HG03469 (cell line): Measurements from ENCODE around the gene SMYD3.

Experiments
- ATAC-seq: cut with Tn5 transposase; IDR thresholded peaks from one replicate; pipeline ENCODE4 v1.9.1; 2021; ENCODE audit warnings: mild to moderate bottlenecking, moderate library complexity, moderate number of reproducible peaks; ENCODE audit not compliant: unreplicated experiment

Gene SMYD3

DNA sequence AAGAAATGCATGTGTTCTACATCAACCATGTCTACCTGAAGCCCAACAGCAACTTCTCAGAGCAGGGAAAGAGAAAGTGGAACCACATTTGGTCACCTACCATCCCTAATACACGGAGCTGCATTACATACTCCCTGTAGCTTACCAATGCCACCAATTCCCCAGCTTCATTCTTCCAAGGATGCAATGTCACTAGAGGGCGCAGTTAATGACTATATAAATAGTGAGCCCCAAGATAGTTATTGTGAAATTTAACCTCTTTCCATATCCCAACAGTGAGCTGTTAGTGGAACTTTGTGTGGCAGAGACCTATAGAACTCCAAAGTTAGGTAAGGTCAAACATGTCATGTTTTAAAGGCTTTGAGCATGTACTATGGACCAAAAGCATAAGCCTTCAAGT is 618.3 kb downstream of the SMYD3 start:
- no peak for ATAC-seq

DNA sequence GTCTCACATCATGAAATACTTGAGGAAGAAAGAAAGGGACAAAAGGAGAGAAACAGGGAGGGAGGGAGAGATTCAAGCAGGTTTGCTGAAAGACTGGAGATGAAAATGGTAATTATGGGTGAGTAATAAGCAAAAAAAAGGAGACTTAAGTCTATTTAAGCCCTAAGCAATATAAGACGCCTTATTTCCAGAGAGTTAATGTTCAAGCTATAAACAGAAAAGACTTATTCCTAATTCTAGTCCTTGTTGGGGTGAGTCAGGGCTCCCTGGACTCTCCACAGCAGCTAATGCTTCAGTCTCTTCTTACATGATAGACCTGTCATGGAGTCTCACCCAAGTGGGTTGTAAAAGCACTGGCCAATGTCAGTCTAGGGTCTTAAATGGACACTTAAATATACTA is 619.2 kb downstream of the SMYD3 start:
- ATAC-seq: no peak

DNA sequence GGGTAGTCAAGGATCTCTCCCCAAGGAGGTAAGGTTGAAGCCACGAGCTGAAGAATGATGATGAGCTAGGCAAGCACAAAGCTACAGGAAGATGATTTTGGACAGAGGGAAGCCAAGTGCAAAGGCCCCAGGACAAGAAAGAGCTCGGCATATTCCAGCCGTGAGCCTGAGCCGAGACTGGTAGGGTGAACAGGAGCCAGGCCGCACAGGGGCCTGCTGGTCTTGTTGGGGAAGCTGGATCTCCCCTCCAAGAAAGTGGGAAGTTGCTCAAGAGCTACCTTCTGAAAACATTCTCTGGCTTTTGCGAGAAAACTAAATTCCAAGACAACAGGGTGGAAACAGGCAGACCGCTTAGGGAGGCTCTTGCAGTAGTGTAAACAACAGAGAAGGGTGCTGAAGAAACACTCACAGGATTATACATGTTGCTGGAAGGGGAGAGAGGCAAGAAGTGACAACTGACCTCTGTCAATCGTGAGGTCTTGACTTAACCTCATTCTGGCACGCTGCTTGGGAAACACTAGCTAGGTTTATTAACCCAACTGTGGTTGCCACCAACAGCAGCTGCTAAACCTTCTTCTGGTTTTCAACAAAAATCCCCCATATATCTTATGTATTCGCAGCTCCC is 625.2 kb downstream of the SMYD3 start:
- no peak for ATAC-seq

- ATAC-seq: no peak
These were observed 626.2 kb downstream of the SMYD3 start for GRCh38 chr1:245880754-245881403.

GRCh38 chr1:245879091-245879490 is 628.0 kb downstream of the SMYD3 start:
- no peak for ATAC-seq

DNA sequence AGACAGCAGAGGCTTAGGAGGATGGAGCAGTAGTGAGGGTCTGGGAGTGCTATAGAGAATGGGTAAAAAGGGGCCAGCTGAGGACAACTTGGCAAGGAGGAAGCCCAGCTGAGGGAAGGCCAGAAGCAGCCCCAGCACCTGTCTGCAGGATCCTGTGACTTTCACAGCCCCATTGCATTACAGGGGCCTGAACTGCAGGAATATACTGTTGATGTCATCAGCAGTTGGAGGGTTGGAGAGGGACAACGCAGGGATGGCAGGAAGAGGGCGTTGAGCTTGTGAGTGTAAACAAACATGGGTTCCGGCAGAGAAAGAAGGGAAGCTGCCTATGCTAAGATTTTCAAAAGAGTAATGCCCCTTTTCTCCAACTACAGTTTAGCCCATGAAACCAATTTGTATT is 628.5 kb downstream of the SMYD3 start:
- no peak for ATAC-seq

DNA sequence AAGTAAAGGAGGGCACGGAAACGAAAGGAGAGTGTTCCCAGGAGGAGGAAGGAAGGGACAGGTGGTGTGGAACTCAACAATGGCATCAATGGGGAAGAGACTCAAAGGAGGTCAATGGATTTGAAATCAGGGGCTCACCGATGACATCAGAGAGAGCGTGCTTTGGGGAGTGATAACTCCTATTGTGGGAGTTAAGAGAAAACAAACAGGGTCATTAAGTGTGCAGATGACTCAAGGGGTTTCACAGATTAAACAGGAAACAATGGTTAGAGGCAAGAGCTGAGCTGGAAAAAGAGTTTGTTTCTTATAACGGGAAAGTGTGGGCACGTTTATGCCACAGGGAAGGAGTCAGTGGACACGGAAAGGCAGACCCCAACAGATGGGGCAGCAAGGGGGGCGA is 629.1 kb downstream of the SMYD3 start:
- ATAC-seq: no peak

GRCh38 chr1:245876586-245876985 is 630.5 kb downstream of the SMYD3 start:
- no peak for ATAC-seq

DNA sequence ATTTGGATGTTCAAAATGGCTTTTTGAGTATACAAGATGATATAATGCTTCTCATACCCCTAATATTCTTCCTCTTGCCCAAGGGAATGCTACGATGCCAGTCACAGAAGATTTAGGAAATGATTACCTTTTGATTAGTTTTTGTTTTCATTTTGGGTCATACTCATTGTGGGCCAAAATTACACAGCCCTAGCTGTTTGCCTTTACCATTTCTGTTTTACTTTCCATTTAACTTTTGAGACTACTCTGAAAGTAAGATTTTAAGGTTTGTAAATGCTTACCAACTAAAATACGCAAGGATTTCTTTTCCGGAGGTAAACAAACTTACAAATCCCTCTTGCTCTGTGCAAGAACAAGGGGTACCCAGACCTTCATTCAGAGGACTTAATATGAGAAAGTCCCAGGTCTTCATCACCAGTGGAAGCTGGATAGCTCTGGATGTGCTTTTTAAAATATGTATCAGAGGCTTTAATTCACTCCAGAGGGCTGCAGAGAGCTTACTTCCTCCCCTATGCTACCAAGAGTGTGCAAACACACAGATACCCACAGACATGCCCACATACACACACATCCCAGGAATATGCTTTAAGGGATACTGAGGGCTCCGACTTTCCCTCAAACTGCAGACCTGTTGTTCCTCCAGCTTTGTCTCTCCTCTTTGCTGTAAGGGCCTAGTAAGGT is 631.4 kb downstream of the SMYD3 start:
- ATAC-seq: no peak

GRCh38 chr1:245874942-245875580 is 632.0 kb downstream of the SMYD3 start:
- no peak for ATAC-seq

- no peak for ATAC-seq
These were observed 633.0 kb downstream of the SMYD3 start for GRCh38 chr1:245873883-245874671.

DNA sequence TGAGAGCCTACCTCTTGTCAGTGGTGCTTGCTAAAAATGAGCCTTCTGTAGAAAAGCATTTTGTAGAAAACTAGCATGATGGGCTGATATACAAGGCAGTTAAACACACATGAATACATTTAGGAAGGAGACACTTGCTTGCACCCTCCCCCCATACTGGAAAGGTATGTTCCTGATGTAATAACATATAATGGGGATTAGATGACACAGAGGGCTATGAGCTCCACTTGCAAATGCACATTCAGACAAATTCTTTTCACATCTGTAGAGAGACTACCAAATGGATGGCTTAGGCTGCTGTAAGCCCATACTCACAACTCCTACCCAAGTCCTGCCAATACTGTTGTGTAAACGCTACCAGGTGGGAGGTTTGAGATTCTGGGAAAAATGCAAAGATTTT is 634.0 kb downstream of the SMYD3 start:
- ATAC-seq: no peak

- no peak for ATAC-seq
These were observed 634.6 kb downstream of the SMYD3 start for GRCh38 chr1:245872475-245872874.

GRCh38 chr1:245871915-245872314 is 635.2 kb downstream of the SMYD3 start:
- ATAC-seq: no peak

- ATAC-seq: no peak
These were observed 635.9 kb downstream of the SMYD3 start for GRCh38 chr1:245871191-245871590.

- ATAC-seq: no peak
These were observed 636.4 kb downstream of the SMYD3 start for GRCh38 chr1:245870698-245871097.

DNA sequence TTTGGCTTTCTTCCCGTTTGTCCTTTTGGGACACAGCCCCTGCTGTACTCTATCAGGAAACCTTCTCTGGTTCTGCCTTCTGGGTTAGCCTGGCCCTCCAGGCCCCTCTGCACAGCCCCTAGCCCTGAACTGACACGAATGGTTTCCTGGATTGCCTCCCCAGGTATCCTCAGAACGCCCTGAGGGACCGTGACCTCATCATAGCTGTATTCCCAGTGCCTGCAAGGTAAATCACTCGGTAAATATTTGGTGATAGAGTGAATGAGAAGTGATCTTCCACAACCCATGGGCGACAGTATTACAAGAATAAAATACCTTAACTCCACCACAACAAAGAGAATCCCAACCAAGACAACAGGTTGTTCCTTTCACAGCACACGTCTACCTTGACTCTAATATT is 637.2 kb downstream of the SMYD3 start:
- no peak for ATAC-seq

GRCh38 chr1:245867738-245868137 is 639.3 kb downstream of the SMYD3 start:
- no peak for ATAC-seq

DNA sequence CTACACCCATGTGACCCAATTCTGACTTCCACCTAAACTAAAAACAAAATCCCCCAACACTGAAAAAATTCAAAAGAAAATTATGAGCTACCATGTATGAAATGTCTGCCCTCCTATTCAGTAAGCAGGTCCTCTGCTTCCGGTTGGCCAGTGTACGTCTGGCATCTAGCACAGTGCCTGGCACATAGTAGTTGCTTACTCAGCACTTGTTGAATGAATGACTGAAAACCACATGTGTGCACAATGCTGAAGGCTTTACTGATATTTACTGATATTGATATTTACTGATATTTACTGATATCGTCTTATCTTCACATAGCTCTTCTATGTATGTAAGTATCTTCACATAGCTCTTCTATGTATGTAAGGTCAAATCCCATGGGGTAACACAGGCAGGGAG is 642.2 kb downstream of the SMYD3 start:
- no peak for ATAC-seq

GRCh38 chr1:245863566-245864184 is 643.4 kb downstream of the SMYD3 start:
- no peak for ATAC-seq
